Neutrophil (primary cell): ENCODE measurements around the gene GRIN2B.

ENCODE experiments used
- H3K27ac ChIP-seq: fragments of 200-600 bp; sonication (generic); 2 replicates; pipeline ENCODE4 v1.5.1; 2016; ENCODE audit warnings: mild to moderate bottlenecking, moderate library complexity
- H3K27me3 ChIP-seq: fragments of 200-600 bp; sonication (generic); 2 replicates; pipeline ENCODE4 v1.6.0; 2016; ENCODE audit warnings: mild to moderate bottlenecking
- H3K36me3 ChIP-seq: fragments of 200-600 bp; sonication (generic); 2 replicates; pipeline ENCODE4 v1.5.1; 2017
- H3K4me1 ChIP-seq, 2 experiments: fragments of 200-600 bp in 1 of 2; sonication (generic) in 1 of 2; 1 replicate in 1 of 2; 2 replicates in 1 of 2; pipeline versions ENCODE4 v1.5.1 to v1.6.1; 2013 to 2016; ENCODE audit warnings: low read depth in 1 of 2, low read length in 1 of 2, mild to moderate bottlenecking in 1 of 2, moderate library complexity in 1 of 2; ENCODE audit not compliant: control insufficient read depth in 1 of 2, insufficient read depth in 1 of 2
- H3K4me3 ChIP-seq, 2 experiments: fragments of 200-600 bp in 1 of 2; sonication (generic) in 1 of 2; 1 replicate in 1 of 2; 2 replicates in 1 of 2; pipeline ENCODE4 v1.5.1; 2013 to 2016; ENCODE audit warnings: low read depth in 1 of 2, low read length in 1 of 2, mild to moderate bottlenecking in 1 of 2, moderate library complexity in 1 of 2
- H3K9me3 ChIP-seq: fragments of 200-600 bp; sonication (generic); 2 replicates; pipeline ENCODE4 v1.5.1; 2016
- TF ChIP-seq, protein P1 (sequence below): fragments of 200-600 bp; sonication (generic); IDR thresholded peaks from 2 replicates; pipeline ENCODE4 v1.5.1; 2016; ENCODE audit warnings: antibody characterized with exemption

GRIN2B gene

DNA sequence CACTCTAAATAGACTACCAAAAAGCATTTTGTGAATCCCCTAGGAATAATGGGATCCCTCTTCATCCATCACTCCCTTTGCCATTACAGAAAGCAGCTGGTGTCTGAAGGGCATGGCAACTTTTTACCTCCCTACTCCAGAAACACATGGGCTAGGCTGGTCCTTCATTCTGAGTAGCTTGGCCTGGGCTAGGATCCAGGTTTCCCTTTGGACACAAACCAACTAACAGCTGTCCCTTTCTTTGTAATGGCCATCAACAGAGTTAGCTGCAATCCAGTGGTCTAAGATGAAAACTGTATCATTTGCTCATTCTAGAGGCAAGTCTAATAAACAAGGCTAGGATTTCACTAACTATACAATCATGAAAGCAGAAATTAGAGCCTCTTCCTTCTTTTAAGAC, 7.4 kb downstream of the GRIN2B start:
- TF ChIP-seq, protein P1, sequence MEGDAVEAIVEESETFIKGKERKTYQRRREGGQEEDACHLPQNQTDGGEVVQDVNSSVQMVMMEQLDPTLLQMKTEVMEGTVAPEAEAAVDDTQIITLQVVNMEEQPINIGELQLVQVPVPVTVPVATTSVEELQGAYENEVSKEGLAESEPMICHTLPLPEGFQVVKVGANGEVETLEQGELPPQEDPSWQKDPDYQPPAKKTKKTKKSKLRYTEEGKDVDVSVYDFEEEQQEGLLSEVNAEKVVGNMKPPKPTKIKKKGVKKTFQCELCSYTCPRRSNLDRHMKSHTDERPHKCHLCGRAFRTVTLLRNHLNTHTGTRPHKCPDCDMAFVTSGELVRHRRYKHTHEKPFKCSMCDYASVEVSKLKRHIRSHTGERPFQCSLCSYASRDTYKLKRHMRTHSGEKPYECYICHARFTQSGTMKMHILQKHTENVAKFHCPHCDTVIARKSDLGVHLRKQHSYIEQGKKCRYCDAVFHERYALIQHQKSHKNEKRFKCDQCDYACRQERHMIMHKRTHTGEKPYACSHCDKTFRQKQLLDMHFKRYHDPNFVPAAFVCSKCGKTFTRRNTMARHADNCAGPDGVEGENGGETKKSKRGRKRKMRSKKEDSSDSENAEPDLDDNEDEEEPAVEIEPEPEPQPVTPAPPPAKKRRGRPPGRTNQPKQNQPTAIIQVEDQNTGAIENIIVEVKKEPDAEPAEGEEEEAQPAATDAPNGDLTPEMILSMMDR, result no peak
- Histone ChIP-seq H3K27ac (no peak overlapping the region), H3K36me3 (no peaks in the 10 kb centered on the region), H3K9me3 (no peaks in the 10 kb centered on the region), H3K27me3 (peaks cover 29% of the 10 kb centered on the region), H3K4me1 (no peaks in the 10 kb centered on the region), H3K4me3 (no peak overlapping the region)

DNA sequence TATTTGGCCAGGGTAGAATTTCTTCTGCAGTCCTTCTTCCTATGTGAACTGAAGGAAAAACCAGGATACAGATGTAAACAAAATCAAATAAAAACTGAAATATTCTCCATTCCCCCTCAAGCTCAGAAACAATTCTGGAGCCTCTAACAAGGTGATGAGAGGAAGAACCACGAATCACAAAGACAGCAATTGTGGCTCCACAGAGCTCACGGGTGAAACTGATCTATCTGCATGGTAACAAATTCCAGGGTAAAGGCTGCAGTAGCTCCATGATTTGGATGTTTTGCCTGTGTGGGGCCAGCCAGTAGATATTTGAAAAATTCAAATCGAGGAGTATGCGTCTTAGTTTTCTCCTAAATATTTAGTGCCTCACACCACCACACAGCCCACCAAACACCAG, 10.6 kb downstream of the GRIN2B start:
- Histone ChIP-seq H3K27me3 (peaks cover under 1% of the 10 kb centered on the region), H3K36me3 (no peaks in the 10 kb centered on the region), H3K4me3 (no peak overlapping the region), H3K4me1 (no peaks in the 10 kb centered on the region), H3K27ac (no peak overlapping the region), H3K9me3 (no peaks in the 10 kb centered on the region)
- TF ChIP-seq, protein P1, result no peak

DNA sequence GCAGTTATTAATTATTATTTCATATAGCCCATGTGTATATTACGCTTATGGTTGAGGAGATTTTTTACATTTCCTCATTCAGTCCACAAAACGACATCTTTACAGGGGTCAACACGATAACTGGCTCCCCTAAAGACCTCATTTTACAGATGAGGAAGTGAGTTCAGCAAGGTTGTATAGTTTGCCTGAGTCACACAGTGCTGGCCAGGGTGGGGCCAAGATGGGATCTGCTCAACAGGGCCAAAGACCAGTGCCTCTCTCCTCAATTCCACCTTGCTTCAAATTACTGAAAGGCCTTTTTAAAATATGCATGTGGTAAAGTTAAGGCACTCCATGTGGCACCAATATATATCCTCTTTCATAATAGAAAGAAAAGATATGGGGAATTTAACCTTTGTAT, 13.1 kb downstream of the GRIN2B start:
- no peaks in the 10 kb centered on the region for H3K4me1 ChIP-seq

DNA sequence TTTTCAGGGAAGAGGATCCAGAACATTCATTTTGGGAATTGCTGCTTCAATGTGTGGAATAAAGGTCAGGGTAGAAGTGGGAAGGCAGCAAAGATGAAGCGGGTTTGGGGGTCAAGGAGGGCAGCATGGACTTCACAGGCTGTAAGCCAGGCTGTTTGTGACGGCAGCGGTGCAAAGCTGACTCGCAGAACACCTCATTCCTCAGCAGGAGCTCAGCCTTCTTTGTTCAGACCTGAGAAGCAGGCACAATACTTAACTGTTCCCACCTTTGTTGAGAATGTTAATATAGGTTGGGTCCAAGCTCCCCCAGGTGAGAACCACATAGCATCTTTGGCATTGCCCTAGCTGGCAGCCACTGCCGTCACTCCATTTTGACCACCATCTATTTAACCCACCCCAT, 16.7 kb downstream of the GRIN2B start:
- H3K36me3 ChIP-seq, result no peaks in the 10 kb centered on the region
- H3K4me1 ChIP-seq, result no peaks in the 10 kb centered on the region
- no peak overlapping the region for H3K4me3 ChIP-seq
- H3K27ac ChIP-seq, result no peak overlapping the region
- H3K9me3 ChIP-seq, result no peaks in the 10 kb centered on the region
- TF ChIP-seq, protein P1, result no peak
- no peaks in the 10 kb centered on the region for H3K27me3 ChIP-seq

More for the DNA sequence above, 13.1 kb downstream of the GRIN2B start:
- H3K4me3 ChIP-seq, result no peak overlapping the region
- no peaks in the 10 kb centered on the region for H3K36me3 ChIP-seq
- no peaks in the 10 kb centered on the region for H3K27me3 ChIP-seq
- H3K27ac ChIP-seq, result no peak overlapping the region
- TF ChIP-seq, protein P1, result no peak
- no peaks in the 10 kb centered on the region for H3K9me3 ChIP-seq

DNA sequence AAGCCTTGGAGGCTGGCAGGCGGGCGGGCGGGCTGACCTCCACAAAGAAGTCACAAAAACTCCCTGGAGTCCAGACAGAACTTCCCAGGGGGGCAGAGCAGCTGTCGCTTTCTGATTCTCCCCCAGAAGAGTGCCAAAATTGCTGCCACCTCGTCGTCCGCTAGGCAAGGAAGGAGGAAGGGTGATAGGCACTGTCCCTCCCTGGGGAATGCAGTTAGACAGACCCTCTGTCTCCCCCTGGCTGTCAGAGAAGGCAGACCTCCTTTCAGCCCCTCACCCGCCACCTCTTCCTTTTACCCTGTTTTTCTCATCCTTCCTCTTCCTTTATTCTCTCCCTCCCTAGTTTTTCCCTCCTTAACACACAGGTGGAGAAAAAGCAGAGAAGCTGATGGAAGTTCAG, 18.7 kb downstream of the GRIN2B start:
- Histone ChIP-seq H3K4me1 (no peaks in the 10 kb centered on the region), H3K27me3 (no peaks in the 10 kb centered on the region), H3K27ac (no peak overlapping the region), H3K4me3 (no peak overlapping the region), H3K36me3 (no peaks in the 10 kb centered on the region), H3K9me3 (no peaks in the 10 kb centered on the region)
- TF ChIP-seq, protein P1, result no peak

DNA sequence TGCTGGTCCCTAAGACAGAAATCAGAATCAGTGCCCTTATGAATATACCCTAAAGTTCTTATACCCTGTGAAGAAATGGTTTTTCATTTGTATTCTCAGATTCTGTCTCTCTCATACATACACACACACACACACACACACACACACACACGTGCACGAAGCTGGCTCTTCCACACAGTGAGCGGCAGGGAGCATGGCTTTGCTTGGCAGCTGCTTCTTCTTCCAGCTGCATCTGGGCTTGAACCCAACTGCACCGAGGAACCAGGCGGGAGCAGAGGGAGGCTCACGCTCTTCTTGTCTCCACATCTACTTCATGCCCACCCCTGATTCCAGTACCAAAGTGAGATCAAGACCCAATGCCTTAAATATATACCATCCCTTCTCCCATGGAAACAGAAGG, 19.4 kb downstream of the GRIN2B start:
- Histone ChIP-seq H3K9me3 (no peaks in the 10 kb centered on the region), H3K27me3 (no peaks in the 10 kb centered on the region), H3K36me3 (no peaks in the 10 kb centered on the region), H3K27ac (no peak overlapping the region), H3K4me3 (no peak overlapping the region), H3K4me1 (no peaks in the 10 kb centered on the region)
- TF ChIP-seq, protein P1, result no peak
